Stomach (tissue), 4 donors: ENCODE measurements around the gene ICOSLG.

Experiments
- CTCF ChIP-seq, 7 experiments: fragments of 450-650 bp in 4 of 7; fragments of 200-600 bp in 3 of 7; sonication (generic) in 3 of 7; IDR thresholded peaks; one replicate each; pipeline ENCODE4 v1.5.1; 2016 to 2019; ENCODE audit warnings: antibody characterized with exemption in 7 of 7, control low read depth in 2 of 7, mild to moderate bottlenecking in 1 of 7
- EP300 ChIP-seq: sonication (generic); formaldehyde crosslinking; IDR thresholded peaks from one replicate; pipeline ENCODE4 v1.6.1; 2017; ENCODE audit warnings: antibody characterized with exemption
- POLR2A ChIP-seq, 4 donors: fragments of 450-650 bp; IDR thresholded peaks; one replicate each; pipeline ENCODE4 v1.6.1; 2016; ENCODE audit warnings: antibody characterized with exemption in 4 of 4, control low read depth in 2 of 4, mild to moderate bottlenecking in 1 of 4, moderate library complexity in 1 of 4

GRCh38 chr21:44260066-44260465 is 19.3 kb upstream of the ICOSLG start:
- TF ChIP-seq EP300 (no peak), CTCF (IDR thresholded peaks at IDR 0.05) (no peak), POLR2A (IDR thresholded peaks at IDR 0.05) (no peak)
